Measurements from ENCODE around the gene HPCAL1.

HPCAL1 gene

DNA sequence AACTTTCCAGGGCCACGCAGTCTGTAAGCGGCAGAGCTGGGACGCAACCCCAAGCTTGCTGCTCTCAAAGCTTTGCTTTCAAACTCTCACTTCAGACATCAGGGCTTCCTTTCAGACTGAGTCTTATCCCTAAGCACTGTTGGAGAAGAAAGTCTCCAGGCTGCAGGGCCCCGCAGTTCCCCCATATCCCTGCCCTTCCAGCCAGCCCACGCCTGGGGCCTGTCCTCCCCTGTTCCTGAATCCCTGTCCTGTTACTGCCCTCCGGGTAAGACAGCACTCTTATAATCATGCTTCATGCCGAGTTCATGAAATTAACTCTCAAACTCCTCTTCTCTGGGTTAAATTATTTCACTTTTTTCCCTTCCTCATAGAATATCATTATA lies 37.9 kb downstream of the HPCAL1 start:
- DNase-seq (ENCODE audit: low read depth), result no peak
- TF ChIP-seq CTCF (IDR thresholded peaks at IDR 0.05; ENCODE audit: low read depth, low read length, missing control alignments), result no peak
- H3K4me3 ChIP-seq (ENCODE audit: low read depth, low read length), result no peak overlapping the region

GRCh38 chr2:10341193-10341592 lies 38.5 kb downstream of the HPCAL1 start:
- TF ChIP-seq CTCF (IDR thresholded peaks at IDR 0.05; ENCODE audit: low read depth, low read length, missing control alignments), result no peak

DNA sequence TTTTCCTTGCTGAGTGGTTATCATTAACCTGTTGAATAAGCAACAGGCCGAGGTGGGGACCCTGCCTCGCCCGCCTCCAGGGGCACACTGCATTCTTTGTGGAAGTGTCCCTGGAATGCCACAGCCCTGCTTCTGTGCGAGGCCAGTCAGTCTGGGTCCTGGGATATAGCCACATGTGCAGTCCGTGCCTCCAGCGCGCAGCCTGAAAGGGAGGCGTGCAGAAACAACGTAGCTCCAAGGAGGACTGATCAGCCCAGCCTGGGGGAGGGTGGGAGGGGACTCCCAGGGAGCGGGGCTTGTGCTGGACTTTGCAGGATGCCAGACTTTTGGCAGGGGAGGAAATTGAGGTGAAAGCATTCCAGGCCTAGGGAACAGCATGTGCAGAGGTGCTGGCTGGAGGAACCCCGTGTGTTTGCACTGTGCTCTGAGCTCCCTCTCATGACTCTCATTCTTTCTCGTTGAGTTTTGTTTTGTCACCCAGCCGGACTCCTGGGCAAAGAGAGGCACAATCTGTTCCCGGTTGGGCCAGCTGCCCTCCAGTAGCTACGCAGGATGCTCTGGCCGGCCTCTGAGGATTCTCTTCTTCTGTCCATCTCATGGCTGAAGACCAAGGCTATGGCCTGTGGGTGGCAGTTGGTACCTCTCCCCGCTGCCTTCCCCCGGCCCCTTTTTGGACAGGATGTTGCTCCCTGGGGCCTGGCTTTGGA lies 39.7 kb downstream of the HPCAL1 start:
- H3K4me3 ChIP-seq (ENCODE audit: low read depth, low read length), result no peak overlapping the region
- TF ChIP-seq CTCF (IDR thresholded peaks at IDR 0.05; ENCODE audit: low read depth, low read length, missing control alignments), result no peak
- no peak for DNase-seq (ENCODE audit: low read depth)

More at GRCh38 chr2:10341193-10341592, 38.5 kb downstream of the HPCAL1 start:
- DNase-seq (ENCODE audit: low read depth), result no peak
- no peak overlapping the region for H3K4me3 ChIP-seq (ENCODE audit: low read depth, low read length)

DNA sequence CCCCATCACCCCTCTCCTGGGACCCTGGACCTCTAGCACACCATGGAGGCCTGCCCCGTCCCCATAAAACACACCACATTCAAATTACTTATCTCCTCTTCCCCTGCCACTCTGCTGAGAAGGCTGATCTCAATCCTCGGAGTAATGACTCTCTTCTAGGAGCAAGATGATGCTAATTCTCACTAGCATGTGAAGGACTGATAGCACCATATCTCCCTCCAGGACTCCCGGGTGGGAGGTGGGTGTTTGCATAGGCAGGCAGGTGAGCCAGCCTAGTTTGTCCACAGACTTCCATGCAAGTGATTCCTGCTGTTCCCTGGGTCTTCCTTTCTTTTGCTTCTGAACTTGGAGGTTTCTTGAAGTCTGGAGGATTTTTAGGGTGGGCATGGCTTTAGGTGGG lies 40.5 kb downstream of the HPCAL1 start:
- TF ChIP-seq CTCF (IDR thresholded peaks at IDR 0.05; ENCODE audit: low read depth, low read length, missing control alignments), result no peak
- H3K4me3 ChIP-seq (ENCODE audit: low read depth, low read length), result no peak overlapping the region
- DNase-seq (ENCODE audit: low read depth), result no peak

GRCh38 chr2:10343658-10344057 lies 41.0 kb downstream of the HPCAL1 start:
- DNase-seq (ENCODE audit: low read depth), result no peak
- no peak overlapping the region for H3K4me3 ChIP-seq (ENCODE audit: low read depth, low read length)
- TF ChIP-seq CTCF (IDR thresholded peaks at IDR 0.05; ENCODE audit: low read depth, low read length, missing control alignments), result no peak

DNA sequence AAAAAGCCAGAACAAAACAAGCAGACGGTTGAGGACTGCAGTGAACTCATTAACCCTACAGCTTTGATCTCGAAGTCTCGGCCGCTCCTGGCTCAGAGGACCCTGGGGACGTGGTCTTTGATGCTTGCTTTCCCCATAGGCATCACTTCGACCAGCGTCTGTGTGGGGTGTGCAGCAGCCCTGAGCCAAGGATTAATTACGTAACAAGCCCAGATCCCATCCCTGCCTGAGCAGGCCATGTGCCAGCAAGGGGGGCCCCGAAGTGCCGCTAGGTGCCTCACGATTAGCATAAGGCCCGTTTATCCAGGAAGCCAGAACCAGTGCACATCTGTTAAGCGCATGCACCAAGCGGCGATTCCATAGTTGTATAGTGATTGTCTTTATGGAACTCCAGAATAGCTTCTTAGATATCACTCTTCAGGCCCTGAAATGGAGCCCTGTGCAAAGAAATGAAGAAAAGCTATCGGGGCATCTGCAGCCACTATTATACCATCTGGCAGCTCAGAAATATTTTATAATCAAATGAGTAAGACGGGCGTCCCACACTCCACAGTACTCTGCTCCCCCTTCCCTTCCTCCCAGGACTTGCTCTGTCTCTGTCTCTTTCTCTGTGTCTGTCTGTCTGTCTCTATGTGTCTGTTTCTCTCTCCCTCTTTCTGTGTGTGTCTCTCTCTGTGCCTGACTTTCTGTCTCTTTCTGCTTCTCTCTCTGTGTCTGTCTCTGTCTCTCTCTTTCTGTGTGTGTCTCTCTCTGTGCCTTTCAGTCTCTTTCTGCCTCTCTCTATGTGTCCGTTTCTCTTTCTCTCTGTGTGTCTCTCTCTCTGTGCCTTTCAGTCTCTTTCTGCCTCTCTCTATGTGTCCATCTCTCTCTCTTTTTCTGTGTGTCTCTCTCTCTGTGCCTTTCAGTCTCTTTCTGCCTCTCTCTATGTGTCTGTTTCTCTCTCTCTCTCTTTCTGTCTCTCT lies 41.7 kb downstream of the HPCAL1 start:
- no peak overlapping the region for H3K4me3 ChIP-seq (ENCODE audit: low read depth, low read length)
- no peak for TF ChIP-seq CTCF (IDR thresholded peaks at IDR 0.05; ENCODE audit: low read depth, low read length, missing control alignments)
- DNase-seq (ENCODE audit: low read depth), result no peak

All from GM12864 (cell line).